Measurements from ENCODE around the gene IQUB.

The IQUB gene

GRCh38 chr7:123500878-123501489 lies 33.4 kb downstream of the IQUB start:
- DNase-seq (ENCODE audit: low read depth): no peak
- TF ChIP-seq CTCF (conservative IDR thresholded peaks at IDR 0.05; ENCODE audit: low read depth, low read length): no peak
- no peak overlapping the region for H3K4me3 ChIP-seq (ENCODE audit: low read length)

- no peak for DNase-seq (ENCODE audit: low read depth)
- no peak overlapping the region for H3K4me3 ChIP-seq (ENCODE audit: low read length)
- no peak for TF ChIP-seq CTCF (conservative IDR thresholded peaks at IDR 0.05; ENCODE audit: low read depth, low read length)
These were observed 35.0 kb downstream of the IQUB start for GRCh38 chr7:123499211-123499970.

GRCh38 chr7:123498601-123499000 lies 35.8 kb downstream of the IQUB start:
- DNase-seq (ENCODE audit: low read depth): no peak
- H3K4me3 ChIP-seq (ENCODE audit: low read length): no peak overlapping the region
- no peak for TF ChIP-seq CTCF (conservative IDR thresholded peaks at IDR 0.05; ENCODE audit: low read depth, low read length)

GRCh38 chr7:123498031-123498430 lies 36.4 kb downstream of the IQUB start:
- no peak for DNase-seq (ENCODE audit: low read depth)
- no peak overlapping the region for H3K4me3 ChIP-seq (ENCODE audit: low read length)
- TF ChIP-seq CTCF (conservative IDR thresholded peaks at IDR 0.05; ENCODE audit: low read depth, low read length): no peak

GRCh38 chr7:123494193-123494796 lies 40.1 kb downstream of the IQUB start:
- TF ChIP-seq CTCF (conservative IDR thresholded peaks at IDR 0.05; ENCODE audit: low read depth, low read length): peak; percentile 60
- DNase-seq (ENCODE audit: low read depth): peak; percentile 4

GRCh38 chr7:123492485-123492884 lies 41.9 kb downstream of the IQUB start:
- H3K4me3 ChIP-seq (ENCODE audit: low read length): no peak overlapping the region
- TF ChIP-seq CTCF (conservative IDR thresholded peaks at IDR 0.05; ENCODE audit: low read depth, low read length): no peak
- no peak for DNase-seq (ENCODE audit: low read depth)

More at GRCh38 chr7:123494193-123494796, 40.1 kb downstream of the IQUB start:
- H3K4me3 ChIP-seq (ENCODE audit: low read length): no peak overlapping the region

All from retinal pigment epithelial cell (primary cell).